CD8-positive, alpha-beta memory T cell (primary cell): ENCODE data around the gene SORBS2. TPM values are rescaled to one million over a fixed set of nuclear protein-coding genes. Genes with fewer than 3 reads are reported as not detected.

Source experiments
- CTCF ChIA-PET: fragments of 350-600 bp; sonication (Branson Sonifier 250); formaldehyde crosslinking; loops from one replicate; lab custom pipeline; 2021; ENCODE audit warnings: antibody characterized with exemption; lab: Charles Lee
- POLR2A ChIA-PET: fragments of 350-600 bp; sonication (Branson Sonifier 250); formaldehyde crosslinking; loops from one replicate; lab custom pipeline; 2021; ENCODE audit warnings: antibody characterized with exemption; lab: Charles Lee
- DNase-seq, 5 donors: peaks; one replicate each; pipeline versions ENCODE4 v3.0.0 to v3.0.0-alpha.2; 2020 to 2022; ENCODE audit warnings: mixed read lengths in 1 of 5
- H3K27ac ChIP-seq: one replicate; pipeline ENCODE4 v1.7.0; 2013; ENCODE audit warnings: low read depth, mild to moderate bottlenecking, low read length, moderate library complexity
- H3K27me3 ChIP-seq: 2 replicates; pipeline ENCODE4 v1.7.0; 2013; ENCODE audit warnings: low read length, mild to moderate bottlenecking; ENCODE audit not compliant: insufficient read depth, poor library complexity, severe bottlenecking
- H3K36me3 ChIP-seq: 2 replicates; pipeline ENCODE4 v1.7.0; 2013; ENCODE audit warnings: mild to moderate bottlenecking, low read length, moderate library complexity; ENCODE audit not compliant: insufficient read depth
- H3K4me1 ChIP-seq: 2 replicates; pipeline ENCODE4 v1.7.0; 2013; ENCODE audit warnings: mild to moderate bottlenecking, low read length, moderate library complexity; ENCODE audit not compliant: insufficient read depth
- H3K4me3 ChIP-seq: 2 replicates; pipeline ENCODE4 v1.7.0; 2013; ENCODE audit warnings: mild to moderate bottlenecking, low read length
- H3K9me3 ChIP-seq: 2 replicates; pipeline ENCODE4 v1.7.0; 2013; ENCODE audit warnings: mild to moderate bottlenecking, low read length
- H3K27ac Mint-ChIP-seq, 8 donors: one replicate each; pipeline ENCODE4 v1.8.0; 2020 to 2021; ENCODE audit warnings: mixed read lengths in 8 of 8, mild to moderate bottlenecking in 6 of 8, inconsistent platforms in 3 of 8, moderate library complexity in 3 of 8
- H3K27me3 Mint-ChIP-seq, 2 donors: one replicate each; pipeline ENCODE4 v1.8.0; 2020 to 2021; ENCODE audit warnings: mixed read lengths in 2 of 2, mild to moderate bottlenecking in 1 of 2, moderate library complexity in 1 of 2
- H3K36me3 Mint-ChIP-seq, 3 donors: one replicate each; pipeline ENCODE4 v1.8.0; 2020 to 2021; ENCODE audit warnings: mixed read lengths in 3 of 3, inconsistent platforms in 1 of 3, mild to moderate bottlenecking in 1 of 3
- H3K4me1 Mint-ChIP-seq, 3 donors: one replicate each; pipeline ENCODE4 v1.8.0; 2020 to 2021; ENCODE audit warnings: mixed read lengths in 3 of 3, inconsistent platforms in 1 of 3, mild to moderate bottlenecking in 1 of 3
- H3K4me3 Mint-ChIP-seq, 7 donors: one replicate each; pipeline ENCODE4 v1.8.0; 2020 to 2021; ENCODE audit warnings: mixed read lengths in 7 of 7, mild to moderate bottlenecking in 6 of 7, moderate library complexity in 4 of 7, inconsistent platforms in 2 of 7
- H3K9me3 Mint-ChIP-seq, 5 donors: one replicate each; pipeline ENCODE4 v1.8.0; 2020 to 2022; ENCODE audit warnings: mixed read lengths in 5 of 5, mild to moderate bottlenecking in 3 of 5, moderate library complexity in 2 of 5, inconsistent platforms in 1 of 5
- polyA plus RNA-seq: library from polyadenylated mRNA; unstranded; fragments of 300-500 nt; fragmentation: Illumina TruSeq; gene quantifications from one replicate; pipeline ENCODE4 v1.2.3, GENCODE V29; 2021
- total RNA-seq, 2 experiments: library from RNA; stranded (reverse); gene quantifications; one replicate each; pipeline ENCODE4 v1.2.3, GENCODE V29; 2021

The SORBS2 gene
- total and polyA plus RNA-seq, 3 experiments from 2014 or later, result not detected

GRCh38 chr4:185779517-185779916, 32.5 kb downstream of the SORBS2 start:
- Mint-ChIP-seq H3K36me3 (no peaks in the 10 kb centered on the region), H3K4me3 (no peak overlapping the region), H3K9me3 (no peaks in the 10 kb centered on the region), H3K27me3 (peaks cover 0 to 3% of the 10 kb centered on the region in 2 donors), H3K4me1 (no peaks in the 10 kb centered on the region), H3K27ac (no peak overlapping the region)
- Histone ChIP-seq H3K27ac (no peak overlapping the region), H3K4me3 (no peak overlapping the region), H3K4me1 (no peaks in the 10 kb centered on the region), H3K9me3 (no peaks in the 10 kb centered on the region), H3K27me3 (no peaks in the 10 kb centered on the region), H3K36me3 (no peaks in the 10 kb centered on the region)
- ChIA-PET POLR2A (no interaction called here), CTCF (no interaction called here)
- DNase-seq, result no peak

GRCh38 chr4:185778307-185778706, 33.7 kb downstream of the SORBS2 start:
- CTCF ChIA-PET, result no interaction called here
- no peaks in the 10 kb centered on the region for H3K36me3 ChIP-seq
- no peaks in the 10 kb centered on the region for H3K9me3 ChIP-seq
- no peaks in the 10 kb centered on the region for H3K36me3 Mint-ChIP-seq
- H3K9me3 Mint-ChIP-seq, result peaks cover 0 to 2% (median 0%) of the 10 kb centered on the region in 5 donors
- H3K27me3 Mint-ChIP-seq, result peaks cover 0 to 7% of the 10 kb centered on the region in 2 donors
- no peak for DNase-seq
- H3K4me3 Mint-ChIP-seq, result no peak overlapping the region
- POLR2A ChIA-PET, result no interaction called here
- no peaks in the 10 kb centered on the region for H3K27me3 ChIP-seq
- H3K4me1 Mint-ChIP-seq, result no peaks in the 10 kb centered on the region
- H3K4me1 ChIP-seq, result no peaks in the 10 kb centered on the region
- H3K4me3 ChIP-seq, result no peak overlapping the region
- no peak overlapping the region for H3K27ac Mint-ChIP-seq
- H3K27ac ChIP-seq, result no peak overlapping the region

GRCh38 chr4:185775792-185776555, 36.0 kb downstream of the SORBS2 start:
- POLR2A ChIA-PET, result no interaction called here
- Mint-ChIP-seq H3K27ac (no peak overlapping the region), H3K9me3 (peaks cover 0 to 8% (median 4%) of the 10 kb centered on the region in 5 donors), H3K4me1 (no peaks in the 10 kb centered on the region), H3K4me3 (no peak overlapping the region), H3K36me3 (no peaks in the 10 kb centered on the region), H3K27me3 (peaks cover 0 to 4% of the 10 kb centered on the region in 2 donors)
- CTCF ChIA-PET, result no interaction called here
- Histone ChIP-seq H3K27me3 (no peaks in the 10 kb centered on the region), H3K4me1 (no peaks in the 10 kb centered on the region), H3K4me3 (no peak overlapping the region), H3K9me3 (no peaks in the 10 kb centered on the region), H3K36me3 (no peaks in the 10 kb centered on the region), H3K27ac (no peak overlapping the region)
- no peak for DNase-seq

- Mint-ChIP-seq H3K27me3 (peaks cover 0 to 4% of the 10 kb centered on the region in 2 donors), H3K9me3 (peaks cover 0 to 11% (median 7%) of the 10 kb centered on the region in 5 donors), H3K27ac (no peak overlapping the region), H3K4me3 (no peak overlapping the region), H3K4me1 (no peaks in the 10 kb centered on the region), H3K36me3 (no peaks in the 10 kb centered on the region)
- POLR2A ChIA-PET, result no interaction called here
- CTCF ChIA-PET, result no interaction called here
- no peaks in the 10 kb centered on the region for H3K36me3 ChIP-seq
- no peaks in the 10 kb centered on the region for H3K9me3 ChIP-seq
- DNase-seq, result no peak
- H3K27ac ChIP-seq, result no peak overlapping the region
- no peak overlapping the region for H3K4me3 ChIP-seq
- no peaks in the 10 kb centered on the region for H3K4me1 ChIP-seq
- H3K27me3 ChIP-seq, result no peaks in the 10 kb centered on the region
These were observed 36.9 kb downstream of the SORBS2 start for GRCh38 chr4:185774845-185775680.

GRCh38 chr4:185774131-185774653, 37.8 kb downstream of the SORBS2 start:
- no peaks in the 10 kb centered on the region for H3K4me1 Mint-ChIP-seq
- no peak overlapping the region for H3K4me3 ChIP-seq
- ChIA-PET CTCF (no interaction called here), POLR2A (no interaction called here)
- H3K27me3 ChIP-seq, result no peaks in the 10 kb centered on the region
- no peaks in the 10 kb centered on the region for H3K9me3 ChIP-seq
- H3K36me3 Mint-ChIP-seq, result no peaks in the 10 kb centered on the region
- no peak overlapping the region for H3K27ac ChIP-seq
- no peak overlapping the region for H3K27ac Mint-ChIP-seq
- H3K27me3 Mint-ChIP-seq, result peaks cover 0 to 4% of the 10 kb centered on the region in 2 donors
- H3K9me3 Mint-ChIP-seq, result peaks cover 0 to 12% (median 7%) of the 10 kb centered on the region in 5 donors
- H3K36me3 ChIP-seq, result no peaks in the 10 kb centered on the region
- H3K4me3 Mint-ChIP-seq, result no peak overlapping the region
- no peak for DNase-seq
- H3K4me1 ChIP-seq, result no peaks in the 10 kb centered on the region

GRCh38 chr4:185773419-185773818, 38.6 kb downstream of the SORBS2 start:
- no peak overlapping the region for H3K27ac Mint-ChIP-seq
- Histone ChIP-seq H3K4me1 (no peaks in the 10 kb centered on the region), H3K27me3 (no peaks in the 10 kb centered on the region), H3K9me3 (no peaks in the 10 kb centered on the region), H3K36me3 (no peaks in the 10 kb centered on the region), H3K27ac (no peak overlapping the region), H3K4me3 (no peak overlapping the region)
- POLR2A ChIA-PET, result no interaction called here
- H3K4me3 Mint-ChIP-seq, result no peak overlapping the region
- CTCF ChIA-PET, result no interaction called here
- peaks cover 0 to 4% of the 10 kb centered on the region in 2 donors for H3K27me3 Mint-ChIP-seq
- no peaks in the 10 kb centered on the region for H3K36me3 Mint-ChIP-seq
- peaks cover 0 to 14% (median 7%) of the 10 kb centered on the region in 5 donors for H3K9me3 Mint-ChIP-seq
- H3K4me1 Mint-ChIP-seq, result no peaks in the 10 kb centered on the region
- no peak for DNase-seq

- peaks cover 0 to 4% of the 10 kb centered on the region in 2 donors for H3K27me3 Mint-ChIP-seq
- no peaks in the 10 kb centered on the region for H3K27me3 ChIP-seq
- H3K27ac ChIP-seq, result no peak overlapping the region
- no peaks in the 10 kb centered on the region for H3K4me1 Mint-ChIP-seq
- no peak overlapping the region for H3K4me3 ChIP-seq
- no peaks in the 10 kb centered on the region for H3K4me1 ChIP-seq
- no peaks in the 10 kb centered on the region for H3K36me3 Mint-ChIP-seq
- DNase-seq, result no peak
- CTCF ChIA-PET, result no interaction called here
- no peaks in the 10 kb centered on the region for H3K36me3 ChIP-seq
- H3K9me3 Mint-ChIP-seq, result peaks cover 0 to 14% (median 7%) of the 10 kb centered on the region in 5 donors
- POLR2A ChIA-PET, result no interaction called here
- no peak overlapping the region for H3K27ac Mint-ChIP-seq
- H3K4me3 Mint-ChIP-seq, result no peak overlapping the region
- no peaks in the 10 kb centered on the region for H3K9me3 ChIP-seq
These were observed 39.5 kb downstream of the SORBS2 start for GRCh38 chr4:185772391-185773093.
